Measurements from ENCODE around the gene ARID1B. TPM values are rescaled to one million over a fixed set of nuclear protein-coding genes. Genes with fewer than 3 reads are reported as not detected.

Gene ARID1B
- polyA plus RNA-seq, 1 donor: 48.5 TPM

DNA sequence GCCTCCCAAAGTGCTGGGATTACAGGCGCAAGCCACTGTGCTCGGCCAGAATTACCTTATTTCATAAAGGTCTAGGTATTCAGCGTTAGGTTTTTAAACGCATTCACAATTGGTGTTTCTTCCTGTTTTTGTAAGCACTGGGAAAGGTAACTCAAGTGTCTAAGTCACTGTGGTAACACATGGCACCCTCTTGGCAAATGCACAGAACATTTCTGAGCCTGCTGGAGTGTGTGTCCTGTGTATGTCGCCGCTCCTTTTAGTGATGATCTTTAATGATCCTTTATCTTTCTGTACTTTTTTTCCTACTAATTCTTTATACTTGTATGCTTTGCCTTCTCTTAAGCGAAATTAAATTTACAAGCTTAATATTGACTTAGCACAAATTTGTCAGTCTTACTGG, 263.0 kb downstream of the ARID1B start:
- no peaks in the 10 kb centered on the region for H3K9me3 ChIP-seq (ENCODE audit: control insufficient read depth, low read depth, low read length)
- H3K36me3 ChIP-seq (ENCODE audit: control insufficient read depth, insufficient read depth, low read length): peaks cover 8% of the 10 kb centered on the region
- no peak overlapping the region for H3K27ac ChIP-seq (ENCODE audit: low read length)
- DNase-seq: no peak
- WGBS (ENCODE audit: insufficient coverage, low lambda C conversion rate): 94% methylated on average over 2 of the region's 7 CpGs
- H3K4me1 ChIP-seq (ENCODE audit: control insufficient read depth, insufficient read depth, low read length): peaks cover 4% of the 10 kb centered on the region
- H3K4me3 ChIP-seq (ENCODE audit: low read length): no peak overlapping the region
- no peaks in the 10 kb centered on the region for H3K27me3 ChIP-seq (ENCODE audit: control insufficient read depth, insufficient read depth, low read length)

DNA sequence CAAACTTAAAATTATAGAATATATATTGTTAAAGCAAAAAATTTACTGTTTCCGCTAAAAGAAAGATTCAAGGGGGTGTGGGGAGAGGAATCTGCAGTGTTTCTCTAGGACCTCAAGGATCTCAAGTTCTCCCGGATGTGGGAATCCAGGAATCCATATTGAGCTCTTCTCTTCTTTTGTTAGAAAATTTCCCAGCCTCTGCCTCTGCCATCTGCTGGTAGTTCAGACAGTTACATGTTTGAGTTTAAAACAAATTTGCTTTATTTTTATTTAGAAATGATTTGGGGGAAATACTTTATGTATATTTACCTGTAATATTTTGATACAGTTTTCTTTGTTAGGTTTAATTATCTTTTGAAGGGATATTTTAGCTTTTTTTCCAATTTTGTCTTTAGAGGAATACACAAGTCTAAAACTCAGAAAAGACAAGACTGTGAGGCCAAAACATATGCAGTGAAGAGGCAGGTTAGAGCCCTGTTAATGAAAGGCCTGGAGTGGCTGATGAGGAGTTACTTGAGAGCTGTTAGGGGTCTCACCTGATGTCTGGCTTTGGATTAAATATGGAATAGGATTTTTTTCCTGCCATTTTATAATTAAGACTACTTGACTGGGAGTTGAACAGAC, 268.8 kb downstream of the ARID1B start:
- DNase-seq: no peak
- WGBS (ENCODE audit: insufficient coverage, low lambda C conversion rate): 83% methylated on average over 1 of the region's 2 CpGs

GRCh38 chr6:157046776-157047175, 269.6 kb downstream of the ARID1B start:
- DNase-seq: no peak
- Histone ChIP-seq H3K27me3 (ENCODE audit: control insufficient read depth, insufficient read depth, low read length) (no peaks in the 10 kb centered on the region), H3K9me3 (ENCODE audit: control insufficient read depth, low read depth, low read length) (no peaks in the 10 kb centered on the region), H3K4me3 (ENCODE audit: low read length) (no peak overlapping the region), H3K36me3 (ENCODE audit: control insufficient read depth, insufficient read depth, low read length) (peaks cover 5% of the 10 kb centered on the region), H3K4me1 (ENCODE audit: control insufficient read depth, insufficient read depth, low read length) (no peaks in the 10 kb centered on the region), H3K27ac (ENCODE audit: low read length) (no peak overlapping the region)
- no CpG with 5 or more reads among the region's 1 CpG for WGBS (ENCODE audit: insufficient coverage, low lambda C conversion rate)

More for the DNA sequence above, 268.8 kb downstream of the ARID1B start:
- no peaks in the 10 kb centered on the region for H3K4me1 ChIP-seq (ENCODE audit: control insufficient read depth, insufficient read depth, low read length)
- no peak overlapping the region for H3K4me3 ChIP-seq (ENCODE audit: low read length)
- no peaks in the 10 kb centered on the region for H3K27me3 ChIP-seq (ENCODE audit: control insufficient read depth, insufficient read depth, low read length)
- no peak overlapping the region for H3K27ac ChIP-seq (ENCODE audit: low read length)
- H3K36me3 ChIP-seq (ENCODE audit: control insufficient read depth, insufficient read depth, low read length): peaks cover 9% of the 10 kb centered on the region
- no peaks in the 10 kb centered on the region for H3K9me3 ChIP-seq (ENCODE audit: control insufficient read depth, low read depth, low read length)

DNA sequence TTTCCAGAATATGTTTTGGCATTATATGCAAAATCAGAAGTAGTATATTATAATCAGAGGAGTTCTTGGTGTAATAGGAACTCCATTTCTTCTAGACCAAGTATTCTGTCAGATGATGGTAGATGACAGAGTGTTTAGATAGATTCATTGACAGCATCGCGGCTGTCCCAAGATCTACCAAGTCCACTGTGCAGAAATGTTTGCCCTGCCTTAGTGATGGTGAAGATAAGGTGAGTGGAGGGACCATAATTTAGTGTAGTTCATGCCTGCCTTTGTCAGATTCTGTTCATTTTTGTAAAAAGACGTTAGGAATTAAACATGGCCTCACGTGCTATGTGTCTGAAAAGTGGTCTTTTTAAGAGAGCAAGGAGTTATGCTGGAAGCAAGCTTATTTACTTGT, 270.1 kb downstream of the ARID1B start:
- H3K27me3 ChIP-seq (ENCODE audit: control insufficient read depth, insufficient read depth, low read length): no peaks in the 10 kb centered on the region
- H3K4me3 ChIP-seq (ENCODE audit: low read length): no peak overlapping the region
- peaks cover 3% of the 10 kb centered on the region for H3K36me3 ChIP-seq (ENCODE audit: control insufficient read depth, insufficient read depth, low read length)
- no peak for DNase-seq
- H3K4me1 ChIP-seq (ENCODE audit: control insufficient read depth, insufficient read depth, low read length): no peaks in the 10 kb centered on the region
- no peaks in the 10 kb centered on the region for H3K9me3 ChIP-seq (ENCODE audit: control insufficient read depth, low read depth, low read length)
- no CpG with 5 or more reads among the region's 4 CpGs for WGBS (ENCODE audit: insufficient coverage, low lambda C conversion rate)
- H3K27ac ChIP-seq (ENCODE audit: low read length): no peak overlapping the region

DNA sequence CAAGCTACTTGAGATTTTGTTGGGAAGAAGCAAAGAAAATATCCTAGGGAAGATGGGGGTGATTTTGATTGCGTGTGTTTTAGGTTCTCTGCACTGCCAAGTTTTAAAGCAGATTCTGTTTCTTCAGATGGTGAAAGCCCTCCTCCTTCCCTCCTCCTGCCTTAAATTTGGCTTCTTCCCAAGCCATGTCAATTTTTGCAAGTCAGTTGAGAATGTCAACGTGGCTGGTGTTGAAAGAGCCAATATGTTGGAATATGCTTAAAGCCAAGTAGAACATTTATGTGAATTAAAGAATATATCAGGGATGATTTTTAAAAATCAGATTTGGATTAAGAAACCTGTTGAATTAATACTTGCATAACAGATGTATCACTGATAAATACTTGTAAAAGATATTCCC, 270.8 kb downstream of the ARID1B start:
- Histone ChIP-seq H3K4me3 (ENCODE audit: low read length) (no peak overlapping the region), H3K36me3 (ENCODE audit: control insufficient read depth, insufficient read depth, low read length) (peaks cover 3% of the 10 kb centered on the region), H3K27ac (ENCODE audit: low read length) (no peak overlapping the region), H3K27me3 (ENCODE audit: control insufficient read depth, insufficient read depth, low read length) (no peaks in the 10 kb centered on the region), H3K4me1 (ENCODE audit: control insufficient read depth, insufficient read depth, low read length) (no peaks in the 10 kb centered on the region), H3K9me3 (ENCODE audit: control insufficient read depth, low read depth, low read length) (no peaks in the 10 kb centered on the region)
- no peak for DNase-seq
- 80% methylated on average over 2 of the region's 2 CpGs for WGBS (ENCODE audit: insufficient coverage, low lambda C conversion rate)

DNA sequence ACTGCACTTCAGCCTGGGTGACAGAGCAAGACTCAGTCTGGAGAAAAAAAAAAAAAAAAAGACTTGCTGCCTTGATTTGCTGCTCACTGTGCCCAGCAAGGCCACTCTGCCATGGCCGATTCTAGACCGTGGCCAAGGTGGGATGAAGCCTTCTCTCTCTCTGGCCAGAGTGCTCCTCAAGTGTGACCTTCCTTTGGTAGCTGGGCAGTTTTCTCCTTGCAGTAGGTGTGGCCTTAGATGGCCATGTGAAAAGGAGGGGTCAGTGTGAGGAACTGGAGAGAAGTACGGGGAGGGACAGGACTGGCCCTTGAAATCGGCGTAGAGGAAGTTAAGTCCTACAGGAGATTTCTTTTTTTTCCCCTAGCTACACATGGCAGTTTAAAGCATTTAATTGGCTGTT, 272.0 kb downstream of the ARID1B start:
- Histone ChIP-seq H3K4me3 (ENCODE audit: low read length) (no peak overlapping the region), H3K27me3 (ENCODE audit: control insufficient read depth, insufficient read depth, low read length) (no peaks in the 10 kb centered on the region), H3K4me1 (ENCODE audit: control insufficient read depth, insufficient read depth, low read length) (no peaks in the 10 kb centered on the region), H3K9me3 (ENCODE audit: control insufficient read depth, low read depth, low read length) (no peaks in the 10 kb centered on the region), H3K36me3 (ENCODE audit: control insufficient read depth, insufficient read depth, low read length) (peaks cover 3% of the 10 kb centered on the region), H3K27ac (ENCODE audit: low read length) (no peak overlapping the region)
- DNase-seq: no peak
- WGBS (ENCODE audit: insufficient coverage, low lambda C conversion rate): no CpG with 5 or more reads among the region's 5 CpGs

- Histone ChIP-seq H3K9me3 (ENCODE audit: control insufficient read depth, low read depth, low read length) (peaks cover 2% of the 10 kb centered on the region), H3K4me1 (ENCODE audit: control insufficient read depth, insufficient read depth, low read length) (no peaks in the 10 kb centered on the region), H3K27ac (ENCODE audit: low read length) (no peak overlapping the region), H3K36me3 (ENCODE audit: control insufficient read depth, insufficient read depth, low read length) (peaks cover 10% of the 10 kb centered on the region), H3K27me3 (ENCODE audit: control insufficient read depth, insufficient read depth, low read length) (no peaks in the 10 kb centered on the region), H3K4me3 (ENCODE audit: low read length) (no peak overlapping the region)
- WGBS (ENCODE audit: insufficient coverage, low lambda C conversion rate): 89% methylated on average over 5 of the region's 8 CpGs
- no peak for DNase-seq
These were observed 273.5 kb downstream of the ARID1B start for GRCh38 chr6:157050537-157051265.

GRCh38 chr6:157054531-157054979, 277.4 kb downstream of the ARID1B start:
- no peaks in the 10 kb centered on the region for H3K27me3 ChIP-seq (ENCODE audit: control insufficient read depth, insufficient read depth, low read length)
- no peak for DNase-seq
- H3K36me3 ChIP-seq (ENCODE audit: control insufficient read depth, insufficient read depth, low read length): peaks cover 13% of the 10 kb centered on the region
- WGBS (ENCODE audit: insufficient coverage, low lambda C conversion rate): 96% methylated on average over 4 of the region's 4 CpGs
- H3K9me3 ChIP-seq (ENCODE audit: control insufficient read depth, low read depth, low read length): peaks cover 3% of the 10 kb centered on the region
- no peak overlapping the region for H3K4me3 ChIP-seq (ENCODE audit: low read length)
- no peak overlapping the region for H3K27ac ChIP-seq (ENCODE audit: low read length)
- H3K4me1 ChIP-seq (ENCODE audit: control insufficient read depth, insufficient read depth, low read length): no peaks in the 10 kb centered on the region

DNA sequence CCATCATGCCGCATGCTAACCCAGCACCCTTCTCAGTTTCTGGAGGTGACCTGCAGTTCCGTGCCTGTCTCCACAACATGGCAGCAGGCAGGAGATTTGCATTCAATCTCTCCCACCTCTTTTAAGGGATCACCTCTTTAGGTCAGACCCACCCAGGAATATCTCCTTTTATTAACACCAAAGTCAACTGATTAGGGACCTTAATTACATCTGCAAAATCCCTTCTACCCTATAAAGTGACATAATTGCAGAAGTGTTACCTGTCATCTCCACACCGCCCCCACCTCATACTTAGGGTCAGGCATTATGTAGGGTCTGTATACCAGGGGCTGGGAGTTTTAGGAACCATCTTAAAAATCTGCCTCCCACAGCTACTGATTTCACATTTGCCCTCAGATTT, 278.7 kb downstream of the ARID1B start:
- DNase-seq: no peak
- Histone ChIP-seq H3K27me3 (ENCODE audit: control insufficient read depth, insufficient read depth, low read length) (no peaks in the 10 kb centered on the region), H3K9me3 (ENCODE audit: control insufficient read depth, low read depth, low read length) (peaks cover 3% of the 10 kb centered on the region), H3K4me3 (ENCODE audit: low read length) (no peak overlapping the region), H3K36me3 (ENCODE audit: control insufficient read depth, insufficient read depth, low read length) (peaks cover 9% of the 10 kb centered on the region), H3K27ac (ENCODE audit: low read length) (no peak overlapping the region), H3K4me1 (ENCODE audit: control insufficient read depth, insufficient read depth, low read length) (no peaks in the 10 kb centered on the region)
- 100% methylated on average over 1 of the region's 3 CpGs for WGBS (ENCODE audit: insufficient coverage, low lambda C conversion rate)

DNA sequence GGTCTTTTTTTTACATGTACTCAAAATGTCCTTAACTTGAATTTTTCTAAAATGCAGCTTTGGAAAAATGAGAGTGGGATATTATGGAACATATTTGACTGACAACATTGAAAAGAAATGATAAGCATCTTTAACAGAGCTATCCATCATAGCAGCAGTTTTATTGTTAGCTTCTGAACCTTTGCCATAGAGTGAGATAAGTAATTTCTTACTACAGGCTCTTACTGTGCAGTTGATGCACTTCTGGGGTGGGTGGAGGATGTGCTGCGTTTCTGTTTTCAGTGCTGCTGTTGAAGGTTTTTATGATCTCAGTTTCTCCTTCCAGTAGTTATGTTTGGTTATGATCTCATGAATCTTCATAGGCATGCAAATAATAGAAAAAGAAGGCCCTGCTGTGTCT, 279.1 kb downstream of the ARID1B start:
- Histone ChIP-seq H3K4me3 (ENCODE audit: low read length) (no peak overlapping the region), H3K27ac (ENCODE audit: low read length) (no peak overlapping the region), H3K9me3 (ENCODE audit: control insufficient read depth, low read depth, low read length) (peaks cover 3% of the 10 kb centered on the region), H3K4me1 (ENCODE audit: control insufficient read depth, insufficient read depth, low read length) (no peaks in the 10 kb centered on the region), H3K27me3 (ENCODE audit: control insufficient read depth, insufficient read depth, low read length) (no peaks in the 10 kb centered on the region), H3K36me3 (ENCODE audit: control insufficient read depth, insufficient read depth, low read length) (peaks cover 9% of the 10 kb centered on the region)
- no peak for DNase-seq
- 57% methylated on average over 1 of the region's 1 CpG for WGBS (ENCODE audit: insufficient coverage, low lambda C conversion rate)

DNA sequence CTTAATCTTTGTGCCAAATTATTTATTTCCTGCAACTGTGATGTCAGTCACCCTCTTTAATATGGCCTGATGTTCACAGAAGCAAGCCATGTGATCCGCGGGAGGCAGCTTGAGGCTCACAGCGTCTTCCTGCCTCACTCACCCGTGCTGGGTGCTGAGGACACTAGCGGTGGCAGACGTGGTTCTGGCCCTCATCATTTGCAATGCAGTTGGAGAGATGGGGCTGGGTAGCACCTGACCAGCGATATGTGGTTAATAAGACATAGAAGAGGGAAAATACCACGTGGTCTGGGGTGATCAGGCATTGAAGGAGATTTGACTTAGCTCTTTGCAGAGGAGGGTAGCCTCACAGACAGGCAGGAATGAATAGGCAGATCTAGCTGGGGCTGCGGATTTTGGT, 281.4 kb downstream of the ARID1B start:
- Histone ChIP-seq H3K4me3 (ENCODE audit: low read length) (no peak overlapping the region), H3K36me3 (ENCODE audit: control insufficient read depth, insufficient read depth, low read length) (peaks cover 9% of the 10 kb centered on the region), H3K27me3 (ENCODE audit: control insufficient read depth, insufficient read depth, low read length) (no peaks in the 10 kb centered on the region), H3K9me3 (ENCODE audit: control insufficient read depth, low read depth, low read length) (peaks cover 3% of the 10 kb centered on the region), H3K4me1 (ENCODE audit: control insufficient read depth, insufficient read depth, low read length) (no peaks in the 10 kb centered on the region), H3K27ac (ENCODE audit: low read length) (no peak overlapping the region)
- 100% methylated on average over 1 of the region's 9 CpGs for WGBS (ENCODE audit: insufficient coverage, low lambda C conversion rate)
- no peak for DNase-seq
